ENCODE data around the gene DNMT1.
"Not testable (repeated sequence)": the region's sequence is repeated elsewhere in the genome, so short reads cannot be mapped to it uniquely, and the experiment has no call there.

DNMT1 gene

DNA sequence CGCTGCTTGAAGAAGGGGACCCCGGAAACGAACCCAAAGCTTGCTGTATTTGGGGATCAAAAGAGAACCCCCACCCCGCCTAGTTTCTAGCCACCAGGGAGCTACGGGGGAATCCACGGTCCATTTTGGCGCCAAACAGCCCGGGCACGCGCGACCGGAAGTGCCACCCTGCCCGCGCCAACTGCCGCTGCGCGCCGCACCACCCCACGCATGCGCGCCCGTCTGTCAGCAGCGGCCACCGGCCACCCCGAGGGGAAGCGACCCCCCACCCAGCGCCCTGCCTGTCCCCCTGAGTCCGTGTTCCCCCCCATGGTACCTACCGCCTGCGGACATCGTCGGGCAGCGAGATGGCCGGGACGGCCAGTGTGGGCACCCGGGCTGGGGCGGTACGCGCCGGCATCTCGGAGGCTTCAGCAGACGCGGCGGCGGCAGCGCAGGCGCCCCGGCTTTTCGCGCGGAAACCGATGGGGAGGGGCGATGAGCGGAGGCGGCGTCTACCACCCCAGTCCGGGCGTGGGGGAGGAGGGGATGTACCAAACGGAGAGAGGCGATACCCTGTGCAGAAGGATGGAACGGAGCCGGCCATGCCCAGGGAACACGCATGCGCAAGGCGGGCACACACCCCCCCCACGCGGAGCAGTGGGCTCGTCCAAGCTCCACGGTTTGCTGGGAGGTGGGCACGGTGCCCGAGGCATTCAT, at the start of gene DNMT1:
TSS of gene DNMT1 (minus strand) at position 454 of the 699 bp plus-strand sequence. CDS start at position 400, 54 bp downstream.
- peak; percentile 99 for DNase-seq (ENCODE audit: low read depth)

GRCh38 chr19:10243606-10244005, 48.9 kb upstream of the DNMT1 start:
- DNase-seq (ENCODE audit: low read depth): no peak

DNA sequence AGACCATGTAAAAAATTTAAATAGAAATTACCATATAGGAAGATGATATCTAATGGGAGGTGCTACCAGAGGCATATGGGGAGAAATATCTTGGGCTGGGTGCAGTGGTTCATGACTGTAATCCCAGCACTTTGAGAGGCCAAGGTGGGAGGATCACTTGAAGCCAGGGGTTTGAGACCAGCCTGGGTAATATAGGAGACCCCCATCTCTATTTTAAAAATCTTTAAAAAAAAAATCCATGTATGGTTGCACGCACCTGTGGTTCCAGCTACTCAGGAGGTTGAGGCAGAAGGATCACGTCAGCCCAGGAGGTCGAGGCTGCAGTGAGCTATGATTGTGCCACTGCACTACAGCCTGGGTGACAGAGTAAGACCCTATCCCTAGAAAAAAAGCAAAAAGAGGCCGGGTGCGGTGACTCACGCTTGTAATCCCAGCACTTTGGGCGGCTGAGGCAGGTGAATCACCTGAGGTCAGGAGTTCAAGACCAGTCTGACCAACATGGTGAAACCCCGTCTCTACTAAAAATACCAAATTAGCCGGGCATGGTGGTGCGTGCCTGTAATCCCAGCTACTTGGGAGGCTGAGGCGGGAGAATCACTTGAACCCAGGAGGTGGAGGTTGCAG, 47.2 kb upstream of the DNMT1 start:
- DNase-seq (ENCODE audit: low read depth): not testable (repeated sequence)

- DNase-seq (ENCODE audit: low read depth): no peak
Measured at GRCh38 chr19:10238172-10238783, 43.5 kb upstream of the DNMT1 start.

DNA sequence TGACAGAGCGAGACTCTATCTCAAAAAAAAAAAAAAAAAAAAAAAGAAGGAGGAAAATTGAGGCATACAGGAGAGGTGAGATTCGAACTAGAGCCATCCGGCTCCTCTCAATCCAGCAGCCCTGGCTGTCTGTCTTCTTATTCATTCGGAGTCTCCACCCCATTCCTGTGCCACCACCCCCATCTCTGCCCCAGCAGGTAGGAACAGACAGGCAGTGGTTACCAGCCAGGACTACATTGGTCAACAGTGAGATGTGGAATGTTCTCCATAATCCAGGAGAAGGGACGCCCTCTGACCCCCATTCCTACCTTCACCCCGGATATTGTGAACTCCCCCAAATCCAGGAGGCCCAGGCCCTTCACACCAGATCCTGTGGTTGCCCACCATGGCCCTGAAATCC, 42.9 kb upstream of the DNMT1 start:
- DNase-seq (ENCODE audit: low read depth): no peak

DNA sequence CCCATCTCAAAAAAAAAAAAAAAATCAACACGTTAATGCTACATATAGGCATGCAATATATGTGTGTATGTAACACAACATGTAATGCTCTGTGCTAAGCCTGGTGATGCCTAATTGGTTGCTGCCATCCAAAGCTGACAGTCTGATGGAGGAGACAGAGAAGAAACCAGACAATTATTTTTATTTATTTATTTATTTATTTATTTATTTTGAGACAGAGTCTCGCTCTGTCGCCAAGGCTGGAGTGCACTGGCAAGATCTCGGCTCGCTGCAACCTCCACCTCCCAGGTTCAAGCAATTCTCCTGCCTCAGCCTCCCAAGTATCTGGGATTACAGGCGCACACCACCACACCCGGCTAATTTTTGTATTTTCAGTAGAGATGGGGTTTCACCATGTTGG, 40.7 kb upstream of the DNMT1 start:
- DNase-seq (ENCODE audit: low read depth): not testable (repeated sequence)

GRCh38 chr19:10235003-10235402, 40.2 kb upstream of the DNMT1 start:
- DNase-seq (ENCODE audit: low read depth): no peak

GRCh38 chr19:10233946-10234345, 39.2 kb upstream of the DNMT1 start:
- DNase-seq (ENCODE audit: low read depth): no peak

- no peak for DNase-seq (ENCODE audit: low read depth)
Measured at GRCh38 chr19:10231612-10232228, 37.0 kb upstream of the DNMT1 start.

GRCh38 chr19:10230861-10231611, 36.3 kb upstream of the DNMT1 start, which contains the start of gene S1PR2:
Gene S1PR2 (minus strand): TSS chr19:10231331. CDS start chr19:10224905, 6,426 bp downstream.
- DNase-seq (ENCODE audit: low read depth): peak; percentile 52

- peak; percentile 44 for DNase-seq (ENCODE audit: low read depth)
Measured at GRCh38 chr19:10230173-10230860, 35.6 kb upstream of the DNMT1 start.

GRCh38 chr19:10228920-10229319, 34.2 kb upstream of the DNMT1 start:
- DNase-seq (ENCODE audit: low read depth): no peak

DNA sequence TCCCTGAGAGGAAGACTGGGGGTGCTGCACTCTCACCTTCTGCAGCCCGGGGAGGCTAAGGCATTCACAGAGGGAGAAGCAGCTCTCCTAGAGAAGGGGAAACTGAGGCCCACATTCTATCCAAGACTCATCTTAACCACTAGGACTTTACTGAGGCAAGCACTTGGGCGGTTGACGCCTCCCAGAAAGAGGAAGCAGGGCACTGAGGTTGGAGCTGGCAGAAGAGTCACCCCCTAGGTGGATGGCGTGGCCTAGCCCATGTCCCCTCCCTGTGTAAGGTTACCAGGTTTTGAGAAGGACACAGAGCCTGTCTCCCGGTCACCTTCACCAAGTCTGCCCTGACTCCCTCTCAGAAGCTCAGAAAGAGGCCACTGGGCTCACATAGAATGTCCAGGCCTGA, 33.6 kb upstream of the DNMT1 start:
- no peak for DNase-seq (ENCODE audit: low read depth)

- DNase-seq (ENCODE audit: low read depth): no peak
Measured at GRCh38 chr19:10227026-10227971, 32.5 kb upstream of the DNMT1 start.

GRCh38 chr19:10226376-10227025, 31.7 kb upstream of the DNMT1 start:
- no peak for DNase-seq (ENCODE audit: low read depth)

- no peak for DNase-seq (ENCODE audit: low read depth)
Measured at GRCh38 chr19:10226021-10226375, 31.2 kb upstream of the DNMT1 start.

- no peak for DNase-seq (ENCODE audit: low read depth)
Measured at GRCh38 chr19:10224337-10224736, 29.6 kb upstream of the DNMT1 start.

GRCh38 chr19:10223488-10224213, 28.9 kb upstream of the DNMT1 start:
- DNase-seq (ENCODE audit: low read depth): no peak
